Stimulated activated CD4-positive, alpha-beta T cell treated with anti-CD3 and anti-CD28 coated beads, Interleukin-4, amount 100 ng/mL, for 24 hours (primary cell): ENCODE measurements around the gene HBP1.
"Not testable (repeated sequence)": the region's sequence is repeated elsewhere in the genome, so short reads cannot be mapped to it uniquely, and the experiment has no call there.

Experiments
- DNase-seq: peaks from one replicate; pipeline ENCODE4 v3.0.0-alpha.2; 2020

The HBP1 gene, protein sequence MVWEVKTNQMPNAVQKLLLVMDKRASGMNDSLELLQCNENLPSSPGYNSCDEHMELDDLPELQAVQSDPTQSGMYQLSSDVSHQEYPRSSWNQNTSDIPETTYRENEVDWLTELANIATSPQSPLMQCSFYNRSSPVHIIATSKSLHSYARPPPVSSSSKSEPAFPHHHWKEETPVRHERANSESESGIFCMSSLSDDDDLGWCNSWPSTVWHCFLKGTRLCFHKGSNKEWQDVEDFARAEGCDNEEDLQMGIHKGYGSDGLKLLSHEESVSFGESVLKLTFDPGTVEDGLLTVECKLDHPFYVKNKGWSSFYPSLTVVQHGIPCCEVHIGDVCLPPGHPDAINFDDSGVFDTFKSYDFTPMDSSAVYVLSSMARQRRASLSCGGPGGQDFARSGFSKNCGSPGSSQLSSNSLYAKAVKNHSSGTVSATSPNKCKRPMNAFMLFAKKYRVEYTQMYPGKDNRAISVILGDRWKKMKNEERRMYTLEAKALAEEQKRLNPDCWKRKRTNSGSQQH

DNA sequence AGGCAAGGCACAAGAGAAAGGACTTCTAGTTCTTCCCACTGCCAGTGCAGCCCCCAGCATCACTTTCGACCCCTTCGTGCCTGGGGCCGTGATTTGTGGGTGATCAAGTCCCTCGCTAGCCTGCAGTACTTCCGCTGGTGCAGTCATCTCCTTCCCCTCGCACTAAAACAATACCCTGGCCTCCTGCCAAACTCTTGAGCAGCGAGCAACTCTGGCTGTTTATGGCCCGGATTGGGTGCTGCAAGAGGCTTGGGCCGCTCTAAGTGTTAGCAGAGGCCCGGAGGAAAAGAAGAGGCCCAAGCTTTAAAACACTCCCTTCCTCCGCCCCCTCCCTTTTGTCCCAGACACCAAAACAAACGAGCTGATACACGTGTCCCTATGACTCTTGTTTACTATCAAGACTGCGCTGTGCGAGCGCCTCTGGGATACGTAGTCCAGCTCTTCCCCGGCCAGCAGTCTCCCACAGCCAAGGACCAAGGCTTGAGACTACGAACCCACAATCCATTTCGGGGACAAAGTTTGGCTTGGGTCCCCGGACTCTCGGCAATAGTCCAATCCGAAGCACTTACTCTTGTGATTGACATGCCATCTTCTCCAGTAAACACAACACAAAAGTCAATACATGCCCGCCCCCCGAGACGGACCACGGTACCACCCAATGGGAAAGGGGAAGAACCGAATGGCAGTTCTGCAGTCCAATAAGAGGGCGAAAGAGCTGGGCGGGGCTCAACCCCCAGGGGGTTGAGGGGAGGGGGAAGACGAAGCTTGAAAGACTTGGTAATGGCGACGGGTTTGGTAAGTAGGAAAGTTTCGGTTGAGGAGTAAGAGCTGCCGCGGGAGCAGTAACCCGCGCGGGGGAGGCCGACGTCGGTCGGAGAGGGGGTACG lies at the start of gene HBP1:
Gene HBP1, plus strand, starts transcription at position 771 of the 887 bp plus-strand sequence. CDS start 10,891 bp downstream, outside the sequence.
- peak; percentile 99 for DNase-seq

DNA sequence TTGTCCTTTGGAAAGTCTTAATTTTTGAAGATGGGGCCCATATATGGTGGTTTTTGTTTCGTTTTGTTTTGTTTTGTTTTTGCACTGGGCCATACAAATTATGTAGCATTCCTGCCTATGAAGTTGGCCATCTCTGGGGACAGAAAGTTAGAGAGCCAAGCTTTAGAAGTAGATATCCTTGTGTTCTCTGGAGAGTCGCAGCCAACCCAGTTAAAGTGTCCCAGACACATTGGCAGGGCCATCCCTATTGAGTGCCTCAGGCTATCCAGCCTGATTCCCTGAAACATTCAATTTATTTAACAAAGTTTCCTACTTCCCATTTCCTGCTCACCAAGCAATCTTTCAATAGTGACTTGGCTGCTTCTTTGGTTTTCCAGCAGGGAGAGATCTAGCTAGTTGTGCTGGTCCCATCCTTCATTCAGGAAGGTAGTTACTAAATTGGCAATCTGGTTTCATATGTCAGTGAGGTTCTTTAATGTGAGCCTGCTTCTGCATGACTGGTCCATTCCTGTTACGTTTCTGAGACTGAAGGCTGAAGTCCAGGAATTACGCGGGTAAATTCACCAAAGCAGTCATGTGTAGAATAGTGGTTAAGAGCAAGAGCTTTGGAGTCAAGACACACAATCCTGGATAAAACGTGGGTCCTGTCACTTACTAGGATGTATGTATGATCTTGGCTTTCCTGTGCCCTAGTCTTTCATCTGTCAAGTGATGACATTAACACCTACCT lies 49.3 kb upstream of the HBP1 start:
- no peak for DNase-seq

GRCh38 chr7:107122486-107122911 lies 46.3 kb upstream of the HBP1 start:
- no peak for DNase-seq

- no peak for DNase-seq
These were observed 45.4 kb upstream of the HBP1 start for GRCh38 chr7:107123392-107123791.

GRCh38 chr7:107125475-107125874 lies 43.3 kb upstream of the HBP1 start:
- no peak for DNase-seq

DNA sequence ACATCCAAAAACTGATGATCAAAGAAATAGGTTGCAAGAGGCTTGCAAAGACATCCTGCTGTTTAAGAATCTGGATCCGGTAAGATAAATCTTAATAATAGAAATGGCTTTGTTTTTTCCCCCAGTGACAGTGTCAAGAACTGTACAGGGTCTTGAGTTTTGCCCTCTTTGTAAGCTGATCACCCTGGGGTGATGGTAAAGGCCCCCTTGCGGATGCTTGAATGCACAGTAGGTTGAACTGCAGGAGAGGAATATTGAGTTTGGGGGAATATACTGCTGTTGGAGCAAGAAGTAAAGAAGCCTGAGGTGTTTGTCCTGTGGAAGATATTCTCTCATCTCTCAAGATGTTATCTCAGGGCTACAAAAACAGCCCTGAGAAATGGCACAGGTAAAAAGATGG lies 40.6 kb upstream of the HBP1 start:
- DNase-seq: no peak

DNA sequence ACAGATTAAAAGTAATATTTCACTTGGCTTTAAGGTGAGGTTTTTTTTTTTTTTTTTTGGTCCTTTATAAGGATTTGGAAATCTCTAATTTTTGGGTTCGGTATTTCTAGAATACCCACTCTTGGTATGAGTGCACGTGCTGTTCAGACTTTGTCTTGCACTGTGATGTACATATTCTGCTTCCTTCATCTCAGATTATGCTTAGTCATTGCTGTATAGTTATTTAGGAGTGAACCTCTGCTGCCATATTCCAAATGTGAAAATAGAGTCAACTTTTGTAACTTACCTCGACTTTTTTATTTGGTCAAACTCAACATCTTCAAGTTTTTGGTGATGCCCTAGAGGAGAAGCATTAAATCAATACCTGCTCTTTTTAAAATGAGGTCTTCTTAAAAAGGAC lies 40.1 kb upstream of the HBP1 start:
- no peak for DNase-seq

DNA sequence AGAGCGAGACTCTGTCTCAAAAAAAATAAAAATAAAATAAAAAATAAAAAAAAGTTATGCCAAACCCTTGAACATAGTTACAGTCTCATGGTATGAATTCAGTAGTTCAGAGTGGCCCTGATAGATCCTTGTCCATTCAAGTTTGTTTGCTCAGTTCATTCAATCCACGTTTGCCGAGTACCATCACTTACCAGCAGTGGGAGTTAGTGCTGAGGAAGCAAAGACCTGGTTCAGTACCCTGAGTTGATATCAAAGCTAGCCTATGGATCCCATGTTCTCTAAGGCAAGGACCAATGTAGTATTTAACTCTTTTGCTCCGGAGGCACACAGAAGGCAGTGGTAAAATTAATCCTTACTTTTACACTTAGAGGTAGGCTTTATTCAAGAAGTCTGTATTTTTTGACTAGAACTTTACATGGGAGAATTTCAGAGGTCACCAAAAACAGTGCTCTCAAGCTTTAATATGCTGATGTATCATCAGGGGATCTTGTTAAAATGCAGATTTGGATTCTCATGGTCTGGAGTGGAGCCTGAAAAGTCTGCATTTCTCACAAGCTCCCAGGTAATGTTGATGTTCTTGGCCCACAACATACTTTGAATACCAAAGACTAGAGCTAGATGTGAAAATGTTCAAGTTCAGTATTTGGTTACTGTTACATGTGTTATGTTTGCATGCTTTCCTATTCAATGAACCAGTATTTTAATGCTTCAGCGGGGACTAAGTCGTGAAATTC lies 38.1 kb upstream of the HBP1 start:
- DNase-seq: no peak

DNA sequence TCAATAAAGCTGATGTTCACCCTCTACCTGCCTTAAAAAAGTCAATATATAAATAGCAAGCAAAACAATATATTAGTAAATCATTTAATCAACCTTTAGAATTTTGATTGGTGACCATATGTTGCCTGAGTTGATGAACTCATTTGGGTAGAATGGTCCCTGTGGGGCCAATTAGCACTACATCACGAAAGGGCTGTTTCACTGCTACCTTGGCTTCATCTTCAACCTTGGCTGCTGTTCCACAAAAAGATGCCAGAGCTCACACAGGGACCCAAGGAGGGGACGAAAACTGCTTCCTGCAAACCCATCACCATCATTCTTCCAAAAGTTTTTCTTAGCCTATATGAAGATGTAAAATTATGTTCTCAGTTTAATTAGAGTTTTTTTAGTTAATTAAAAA lies 35.4 kb upstream of the HBP1 start:
- no peak for DNase-seq

DNA sequence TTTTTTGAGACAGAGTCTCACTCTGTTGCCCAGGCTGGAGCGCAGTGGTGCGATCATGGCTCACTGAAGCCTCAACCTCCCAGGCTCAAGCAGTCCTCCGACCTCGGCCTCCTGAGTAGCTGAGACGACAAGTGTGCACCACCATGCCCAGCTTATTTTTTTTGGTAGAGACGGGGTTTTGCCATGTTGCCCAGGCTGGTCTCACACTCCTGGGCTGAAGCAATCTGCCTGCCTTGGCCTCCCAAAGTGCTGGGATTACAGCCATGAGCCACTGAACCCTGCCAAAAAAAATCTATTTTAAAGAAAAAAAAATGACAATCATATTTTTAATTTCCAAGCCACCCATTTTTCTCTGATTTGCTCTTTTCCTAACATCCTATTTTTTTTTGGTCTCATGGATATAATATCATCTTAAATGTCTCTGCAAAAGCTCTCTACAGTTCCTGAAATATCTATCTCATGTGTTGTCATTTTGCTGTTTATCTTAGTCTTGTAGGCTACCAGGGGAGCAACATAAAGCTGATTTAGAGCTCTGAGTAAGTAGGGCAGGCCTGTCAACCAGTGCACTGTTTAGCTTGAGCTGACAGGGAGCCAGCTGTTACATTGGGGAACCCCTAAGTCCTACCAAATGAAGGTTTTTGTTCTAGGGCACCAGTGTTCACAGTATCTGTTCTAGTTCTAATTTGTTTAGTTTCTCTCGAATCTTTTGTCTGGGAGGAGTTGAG lies 29.9 kb upstream of the HBP1 start:
- no peak for DNase-seq

GRCh38 chr7:107143875-107144274 lies 24.9 kb upstream of the HBP1 start:
- DNase-seq: not testable (repeated sequence)

- no peak for DNase-seq
These were observed 23.6 kb upstream of the HBP1 start for GRCh38 chr7:107145067-107145838.

- peak; percentile 45 for DNase-seq
These were observed 21.1 kb upstream of the HBP1 start for GRCh38 chr7:107147464-107148393.

DNA sequence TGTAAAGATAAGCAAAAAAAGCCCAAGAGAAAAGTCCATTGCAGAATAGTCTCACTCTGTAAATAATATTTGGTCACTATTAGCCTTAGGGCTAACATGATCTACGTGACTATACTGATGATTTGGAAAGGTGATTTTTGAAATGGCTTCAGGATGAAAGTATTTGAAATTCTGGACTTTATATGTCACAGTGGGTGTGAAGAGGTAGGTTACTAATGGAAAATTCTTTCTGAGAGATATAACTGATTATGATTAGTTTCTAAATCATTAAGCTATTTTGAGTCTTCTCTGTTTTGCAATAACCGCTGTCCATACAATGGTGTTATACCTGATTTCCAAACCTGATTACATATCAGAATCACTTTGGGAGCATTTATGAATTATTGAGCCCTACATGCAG lies 20.1 kb upstream of the HBP1 start:
- DNase-seq: no peak

- no peak for DNase-seq
These were observed 18.9 kb upstream of the HBP1 start for GRCh38 chr7:107149863-107150262.

- DNase-seq: peak; percentile 84
These were observed 18.3 kb upstream of the HBP1 start for GRCh38 chr7:107150375-107151073.

DNA sequence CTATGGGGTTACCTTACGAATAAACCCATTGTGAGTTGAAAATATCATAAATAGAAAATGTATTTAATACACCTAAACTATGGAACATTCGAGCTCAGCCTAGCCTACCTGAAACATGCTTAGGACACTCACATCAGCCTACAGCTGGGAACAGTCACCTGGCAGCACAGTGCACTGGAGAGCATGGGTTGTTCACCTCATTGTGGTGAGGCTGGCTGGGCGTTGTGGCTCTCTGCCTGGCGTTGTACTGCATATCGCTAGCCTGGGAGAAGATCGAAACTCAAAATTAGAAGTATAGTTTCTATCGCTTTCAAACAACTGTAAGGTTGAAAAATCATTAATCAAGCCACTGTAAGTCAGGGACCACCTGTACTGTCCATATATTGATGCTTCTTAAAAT lies 17.3 kb upstream of the HBP1 start:
- DNase-seq: no peak

DNA sequence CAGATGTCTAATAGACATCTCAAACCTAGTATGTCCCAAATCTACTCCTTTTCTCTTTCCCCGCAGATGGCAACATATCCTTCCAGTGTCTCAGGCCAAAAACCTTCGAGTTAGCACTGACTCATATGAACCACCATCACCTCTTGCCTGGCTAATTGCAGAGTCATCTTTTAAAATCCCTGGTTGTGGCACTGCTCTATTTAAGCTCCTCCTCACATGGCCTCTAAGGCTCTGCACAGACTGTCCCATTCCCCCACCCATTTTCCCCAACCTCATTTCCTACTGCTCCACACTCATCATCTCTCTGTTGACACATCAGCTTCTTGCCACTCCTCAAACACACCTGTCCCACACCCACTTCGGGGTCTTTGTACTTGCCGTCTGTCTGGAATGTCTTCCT lies 16.8 kb upstream of the HBP1 start:
- no peak for DNase-seq

- DNase-seq: no peak
These were observed 14.0 kb upstream of the HBP1 start for GRCh38 chr7:107154826-107155225.
